SHP77 treated with DMSO at 0.1 percent for 48 hours (cell line): ENCODE measurements around the gene TRPM8.

ENCODE experiments used
- DNase-seq: peaks from one replicate; lab custom pipeline; 2025; lab: John Stamatoyannopoulos, UW

TRPM8 gene

GRCh38 chr2:234001380-234002160, 84.4 kb downstream of the TRPM8 start:
- no peak for DNase-seq

DNA sequence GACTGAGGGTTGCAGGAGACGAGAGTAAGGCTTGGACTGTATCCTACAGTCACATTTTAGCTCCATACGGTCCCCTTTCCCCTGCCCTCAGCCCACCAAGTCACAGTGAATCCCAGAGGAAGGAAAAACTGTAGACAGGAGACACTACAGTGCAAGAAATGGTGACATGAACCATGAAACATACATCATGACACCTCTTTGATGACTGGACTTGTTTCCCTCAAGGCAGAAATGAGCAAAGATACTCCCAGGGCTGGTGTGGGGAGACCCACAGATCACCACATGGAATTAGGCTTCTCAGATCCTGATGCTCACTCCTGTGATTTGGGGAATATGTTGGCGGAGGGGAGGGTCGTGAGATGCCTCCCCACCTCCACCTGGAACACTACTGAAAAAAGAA, 85.1 kb downstream of the TRPM8 start:
- no peak for DNase-seq

DNA sequence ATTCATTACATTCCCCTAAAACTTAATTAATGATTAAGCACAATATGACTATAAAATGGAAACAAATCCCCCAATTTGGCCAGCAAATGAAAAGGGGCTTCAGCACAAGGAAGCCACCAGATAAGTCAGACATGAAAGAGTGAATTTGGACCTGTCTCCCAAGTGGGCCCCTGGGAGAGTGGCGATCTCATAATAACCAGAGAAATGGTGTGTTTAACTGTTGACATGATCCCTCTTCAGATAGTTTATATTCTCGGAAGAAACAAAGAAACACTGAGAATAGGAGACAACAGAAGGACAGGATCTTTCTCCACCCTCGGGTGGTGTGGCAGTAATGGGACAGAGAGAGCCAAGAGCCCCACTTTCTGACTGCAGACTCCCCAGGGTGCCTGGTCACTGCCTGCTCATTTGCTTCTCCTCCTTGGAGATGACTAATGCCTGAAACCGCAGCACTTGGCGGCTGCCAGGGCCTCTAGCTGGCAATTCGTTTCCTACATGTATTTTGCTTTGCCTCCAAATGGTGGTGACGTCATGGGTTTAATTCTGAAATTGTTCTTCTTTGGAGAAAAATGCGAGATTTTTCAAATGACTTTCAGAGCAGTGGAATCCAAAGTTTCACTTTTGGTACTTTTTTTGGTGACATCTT, 86.9 kb downstream of the TRPM8 start:
- no peak for DNase-seq

DNA sequence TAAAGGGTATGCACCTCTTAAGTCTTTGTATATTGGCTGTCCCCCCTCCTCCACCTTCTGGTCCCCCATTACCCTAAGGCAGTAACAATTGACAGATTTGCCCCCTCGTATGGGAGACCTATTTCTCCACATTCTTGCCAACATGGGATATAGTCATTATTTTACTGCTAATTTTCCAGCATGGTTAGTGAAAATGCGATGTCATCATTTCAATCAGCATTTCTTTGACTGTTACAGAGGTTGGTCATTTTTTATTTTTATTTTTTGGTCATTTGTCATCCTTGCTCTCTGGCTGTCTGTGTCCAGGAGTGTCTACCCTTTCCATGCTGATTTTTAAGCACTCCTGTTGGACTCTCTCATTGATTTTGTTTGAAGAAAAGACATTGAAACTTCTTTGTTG, 88.0 kb downstream of the TRPM8 start:
- DNase-seq, result no peak

GRCh38 chr2:234006501-234006900, 89.3 kb downstream of the TRPM8 start:
- no peak for DNase-seq

- DNase-seq, result no peak
These were observed 97.3 kb downstream of the TRPM8 start for GRCh38 chr2:234014427-234014826.

DNA sequence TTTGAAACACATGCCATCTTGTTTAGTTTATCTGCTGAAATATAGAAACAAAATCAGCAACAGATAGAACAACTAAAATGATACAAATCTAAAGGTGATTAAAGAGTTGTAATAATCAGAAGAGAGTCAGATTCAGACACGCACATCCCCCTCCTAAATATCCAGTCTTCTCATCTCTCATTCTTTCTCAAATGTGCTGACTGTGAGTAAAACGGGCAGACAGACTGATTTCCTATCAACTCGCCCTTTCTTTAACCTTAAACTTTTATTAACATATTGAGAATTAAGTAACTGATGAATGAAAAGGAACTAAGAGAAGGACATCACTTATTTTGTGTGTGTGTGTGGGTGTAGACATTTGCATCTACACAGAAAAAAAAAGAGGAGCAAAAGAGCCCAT, 98.7 kb downstream of the TRPM8 start:
- no peak for DNase-seq

- DNase-seq, result no peak
These were observed 102.7 kb downstream of the TRPM8 start for GRCh38 chr2:234019896-234020295.

- no peak for DNase-seq
These were observed 103.2 kb downstream of the TRPM8 start for GRCh38 chr2:234020332-234020731.

DNA sequence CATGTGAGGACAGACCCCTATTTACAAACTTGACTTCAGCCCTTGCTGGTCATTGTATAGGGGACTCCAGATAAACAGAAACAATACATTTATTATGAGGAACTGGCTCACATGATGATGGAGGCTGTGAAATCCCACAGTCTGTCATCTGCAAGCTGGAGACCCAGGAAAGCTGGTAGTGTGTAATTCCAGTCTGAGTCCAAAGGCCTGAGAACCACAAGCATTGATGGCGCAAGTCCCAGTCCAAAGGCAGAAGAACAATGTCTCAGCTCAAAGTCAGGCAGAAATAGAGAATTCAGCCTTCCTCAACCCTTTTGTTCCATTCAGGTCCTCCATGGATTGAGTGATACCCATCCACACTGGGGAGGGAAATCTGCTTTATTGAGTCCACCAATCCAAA, 105.3 kb downstream of the TRPM8 start:
- no peak for DNase-seq

DNA sequence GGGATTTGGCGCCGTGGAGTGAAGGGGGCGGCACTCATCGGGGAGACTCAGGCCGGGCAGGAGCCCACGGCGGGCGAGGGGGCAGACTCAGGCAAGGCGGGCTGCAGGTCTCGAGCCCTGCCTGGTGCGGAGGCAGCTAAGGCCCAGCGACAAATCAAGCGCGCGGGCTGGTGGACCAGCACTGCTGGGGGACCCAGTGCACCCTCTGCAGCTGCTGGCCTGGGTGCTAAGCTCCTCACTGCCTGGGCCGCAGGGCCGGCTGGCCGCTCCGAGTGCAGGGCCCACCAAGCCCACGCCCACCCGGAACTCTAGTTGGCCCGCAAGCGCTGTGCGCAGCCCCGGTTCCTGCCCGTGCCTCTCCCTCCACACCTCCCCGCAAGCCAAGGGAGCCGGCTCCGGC, 107.1 kb downstream of the TRPM8 start:
- no peak for DNase-seq

DNA sequence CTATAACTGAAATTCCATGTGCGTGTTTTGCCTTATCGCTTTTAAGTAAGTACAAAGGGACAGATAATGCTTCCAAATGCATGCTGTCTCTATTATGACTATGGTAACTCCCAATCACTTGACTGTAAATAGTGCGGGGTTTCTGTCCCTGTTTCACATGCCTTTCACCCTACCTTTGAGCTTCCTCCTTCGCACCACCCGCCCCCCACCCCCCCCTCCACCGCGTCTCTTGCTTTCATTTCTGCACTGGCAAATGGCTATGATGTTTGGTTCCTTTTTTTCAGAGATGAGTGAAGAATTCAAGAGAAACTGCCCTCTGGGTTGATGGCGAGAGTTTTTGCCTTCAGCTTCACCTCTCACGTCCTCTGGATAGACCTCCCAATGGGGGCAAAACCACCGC, 108.3 kb downstream of the TRPM8 start:
- no peak for DNase-seq

GRCh38 chr2:234025891-234026401, 108.8 kb downstream of the TRPM8 start:
- DNase-seq, result no peak

DNA sequence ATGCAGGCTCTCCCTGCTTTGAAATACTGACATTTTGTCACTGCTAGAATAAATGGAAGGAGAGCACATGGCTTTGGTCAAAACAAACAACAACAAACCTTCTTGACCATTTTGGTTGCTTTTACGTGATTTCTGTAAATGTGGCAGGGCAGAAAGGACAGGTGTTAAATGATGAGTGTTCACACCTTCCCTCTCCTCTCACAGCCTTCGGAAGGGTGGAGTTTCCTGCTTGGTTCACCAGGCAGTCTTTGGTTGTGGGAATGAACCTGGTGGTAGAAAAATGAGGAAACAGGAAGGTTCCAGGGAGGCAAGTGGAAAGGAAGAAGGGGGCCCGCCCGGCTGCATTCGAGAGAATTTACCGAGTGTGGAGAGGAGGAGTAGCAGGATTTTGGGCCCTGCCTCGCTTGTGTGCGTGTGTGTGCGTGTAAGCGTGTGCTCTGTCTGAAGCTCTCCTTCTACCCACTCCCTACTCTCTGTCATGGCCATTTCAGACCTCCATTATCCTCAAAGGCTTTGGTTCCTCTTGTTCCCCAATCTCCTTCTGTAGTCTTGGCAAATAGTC, 109.6 kb downstream of the TRPM8 start:
- DNase-seq, result no peak

DNA sequence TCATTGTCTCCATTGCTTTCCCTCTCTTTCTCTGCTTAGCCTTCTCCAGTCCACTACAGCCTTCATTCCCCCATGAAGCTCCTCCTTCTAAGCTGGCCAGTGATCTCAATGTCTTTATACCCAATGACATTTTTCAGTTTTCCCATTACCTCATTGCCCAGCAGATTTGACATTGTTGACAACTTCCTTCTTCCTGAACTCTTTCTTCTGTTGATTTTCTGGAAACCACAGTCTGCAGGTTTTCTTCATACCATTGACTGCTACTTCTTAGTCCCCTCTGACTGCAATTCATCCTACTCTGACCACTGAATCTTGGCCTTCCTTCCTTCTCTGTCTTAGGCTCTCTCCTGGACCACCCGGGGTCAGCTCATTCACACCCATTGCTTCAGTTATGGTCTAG, 110.5 kb downstream of the TRPM8 start:
- DNase-seq, result no peak

DNA sequence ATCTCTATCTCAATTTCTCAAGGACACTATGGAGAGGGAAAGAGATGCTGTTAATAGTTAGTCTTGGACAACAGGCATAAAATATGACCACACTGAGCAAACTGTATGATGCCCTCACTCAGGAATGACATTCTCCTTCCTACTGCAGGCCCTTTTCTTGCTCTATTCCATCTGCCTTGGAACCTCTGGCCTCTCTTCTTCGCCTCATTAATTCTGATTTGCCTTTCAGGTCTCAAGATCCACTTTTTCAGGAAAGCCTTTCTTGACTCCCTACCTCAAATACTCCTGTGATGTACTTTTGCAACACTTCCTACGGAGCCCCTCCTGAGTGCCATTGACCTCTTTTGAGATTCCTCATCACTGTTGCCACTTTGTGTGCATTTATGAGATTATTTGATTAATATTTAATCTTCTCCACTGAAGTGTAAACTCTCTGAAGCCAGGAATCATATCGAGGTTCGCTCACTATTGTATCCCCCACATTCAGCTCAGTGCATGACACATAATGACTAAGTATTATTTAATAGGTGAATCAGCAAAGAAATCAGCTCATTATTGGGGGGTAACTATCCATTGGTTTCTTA, 112.1 kb downstream of the TRPM8 start:
- no peak for DNase-seq

GRCh38 chr2:234031207-234031606, 114.0 kb downstream of the TRPM8 start:
- no peak for DNase-seq

DNA sequence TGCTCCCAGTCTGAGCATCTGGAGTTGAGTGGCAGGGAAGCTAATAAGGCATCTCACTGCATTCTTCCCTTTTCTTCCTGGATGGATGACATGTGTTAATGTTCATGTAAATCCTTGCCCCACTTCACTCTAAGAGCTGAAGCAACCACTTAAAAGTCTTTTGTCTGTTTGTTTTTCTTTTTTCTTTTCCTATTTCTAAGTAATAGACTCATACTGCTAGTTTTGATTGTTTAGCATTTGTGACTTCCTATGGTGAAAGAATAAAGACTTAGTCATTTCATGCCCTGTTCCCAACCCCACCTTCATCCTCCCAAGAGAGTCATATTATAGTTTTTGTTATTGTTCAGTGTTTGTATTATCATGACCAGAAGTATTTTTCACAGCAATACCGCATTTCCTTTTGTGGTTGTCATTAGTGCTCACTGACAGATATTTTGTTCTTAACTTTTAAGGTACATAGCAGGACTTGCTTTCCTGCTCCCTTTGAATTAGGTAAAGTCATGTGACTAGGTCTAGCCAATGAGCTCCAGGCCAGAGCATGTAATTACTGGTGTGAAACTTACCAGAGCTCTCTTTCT, 115.2 kb downstream of the TRPM8 start:
- DNase-seq, result no peak

- DNase-seq, result no peak
These were observed 116.0 kb downstream of the TRPM8 start for GRCh38 chr2:234033174-234033573.

DNA sequence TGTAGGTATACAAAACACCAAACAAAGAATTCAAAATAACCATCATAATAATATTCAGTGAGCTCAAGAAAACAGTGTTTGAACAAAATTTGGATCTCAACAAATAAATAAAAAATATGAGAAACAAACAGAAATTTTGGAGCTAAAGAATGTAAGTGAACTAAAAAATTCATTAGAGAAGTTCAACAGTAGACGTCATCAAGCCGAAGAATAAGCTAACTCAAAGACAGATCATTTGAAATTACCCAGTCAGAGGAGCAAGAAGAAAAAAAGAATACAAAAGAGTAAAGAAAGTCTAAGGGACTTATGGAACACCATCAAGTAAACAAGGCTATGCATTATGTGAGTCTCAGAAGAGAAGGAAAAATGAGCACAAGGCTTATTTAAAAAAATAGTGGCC, 116.7 kb downstream of the TRPM8 start:
- no peak for DNase-seq

DNA sequence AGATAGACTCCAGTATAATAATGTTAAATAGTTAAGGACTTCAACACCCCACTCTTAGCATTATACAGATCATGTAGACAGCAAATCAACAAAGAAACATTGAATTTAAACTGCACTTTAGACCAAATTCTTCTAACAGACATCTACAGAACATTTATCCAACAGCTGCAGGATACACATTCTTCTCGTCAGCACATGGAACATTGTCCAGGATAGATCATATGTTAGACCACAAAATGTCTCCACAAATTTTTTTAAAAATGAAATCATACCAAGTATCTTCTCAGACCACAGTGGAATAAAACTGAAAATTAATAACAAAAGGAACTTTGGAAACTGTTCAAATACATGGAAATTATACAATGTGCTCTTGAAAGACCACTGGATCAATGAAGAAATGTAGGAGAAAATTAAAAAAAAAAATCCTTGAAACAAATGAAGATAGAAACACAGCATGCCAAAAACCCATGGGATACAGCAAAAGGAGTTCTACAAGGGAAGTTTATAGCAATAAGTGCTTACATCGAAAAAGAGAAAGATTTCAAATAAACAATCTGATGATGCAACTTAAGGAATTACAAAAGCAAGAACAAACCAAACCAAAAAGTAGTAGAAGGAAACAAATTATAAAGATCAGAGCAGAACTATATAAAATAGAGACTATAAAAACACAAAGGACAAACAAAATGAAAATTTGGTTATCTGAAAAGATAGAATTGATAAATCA, 121.1 kb downstream of the TRPM8 start:
- DNase-seq, result no peak

- no peak for DNase-seq
These were observed 127.0 kb downstream of the TRPM8 start for GRCh38 chr2:234044157-234044556.
